GM12878 (cell line): ENCODE data around the gene NR2E3. TPM values are rescaled to one million over a fixed set of nuclear protein-coding genes. Genes with fewer than 3 reads are reported as not detected.

ENCODE experiments used
- ATAC-seq: fragments of 200-7000 bp; cut with Tn5 transposase; 3 replicates; pipeline ENCODE4 v1.9.1; 2020; ENCODE audit warnings: mild to moderate bottlenecking, moderate library complexity
- BruUV-seq: library from RNA; stranded (reverse); fragments of 400-500 nt; replicated peaks from 2 replicates; lab custom pipeline; 2021; lab: Mats Ljungman, UMichigan
- CTCF ChIA-PET: fragments of 300-600 bp; sonication (Branson Sonifier 250); formaldehyde crosslinking; extraction: SDS; loops from one replicate; lab custom pipeline; 2021; ENCODE audit warnings: inconsistent platforms; lab: Yijun Ruan, JAX
- POLR2A ChIA-PET: fragments of 350-600 bp; formaldehyde crosslinking; extraction: SDS; loops from one replicate; lab custom pipeline; 2021; ENCODE audit warnings: inconsistent platforms; lab: Charles Lee
- RAD21 ChIA-PET: fragments of 300-600 bp; sonication (Branson Sonifier 250); formaldehyde crosslinking; loops from one replicate; lab custom pipeline; 2023; ENCODE audit warnings: antibody characterized with exemption; ENCODE audit not compliant: unreplicated experiment; lab: Charles Lee
- SMC1A ChIA-PET: fragments of 300-600 bp; sonication (Branson Sonifier 250); formaldehyde crosslinking; loops from one replicate; lab custom pipeline; 2023; ENCODE audit not compliant: unreplicated experiment, uncharacterized antibody; lab: Charles Lee
- DNase-seq: peaks from one replicate; pipeline ENCODE4 v3.0.0-alpha.2; 2011; ENCODE audit warnings: low read depth, low spot score
- FAIRE-seq: peaks from 3 replicates; lab custom pipeline; 2011; peaks lifted over from hg19 to GRCh38; lab: Jason Lieb, UNC
- H2AFZ ChIP-seq: 2 replicates; pipeline ENCODE4 v1.6.0; 2011; ENCODE audit warnings: low read depth, low read length, control low read depth; ENCODE audit not compliant: control insufficient read depth
- H3K27ac ChIP-seq: 2 replicates; pipeline ENCODE4 v1.5.1; 2011; ENCODE audit warnings: control low read depth; ENCODE audit not compliant: control insufficient read depth, insufficient read depth
- H3K27me3 ChIP-seq, 2 experiments: replicated peaks in 1 of 2; 2 replicates each; pipeline versions ENCODE4 v1.6.0 to v1.6.1; 2011; ENCODE audit warnings: low read length in 1 of 2; ENCODE audit not compliant: control insufficient read depth in 2 of 2, insufficient read depth in 2 of 2
- H3K36me3 ChIP-seq, 2 experiments: 2 replicates each; pipeline ENCODE4 v1.5.1; 2011; ENCODE audit warnings: low read length in 1 of 2; ENCODE audit not compliant: control insufficient read depth in 2 of 2, insufficient read depth in 2 of 2
- H3K4me1 ChIP-seq: 2 replicates; pipeline ENCODE4 v1.6.1; 2011; ENCODE audit warnings: mild to moderate bottlenecking, low read length, moderate library complexity, mixed read lengths; ENCODE audit not compliant: control insufficient read depth, insufficient read depth
- H3K4me2 ChIP-seq: 2 replicates; pipeline ENCODE4 v1.6.0; 2011; ENCODE audit warnings: control low read depth; ENCODE audit not compliant: control insufficient read depth, insufficient read depth
- H3K4me3 ChIP-seq: fragments of 200-600 bp; sonication (generic); 2 replicates; pipeline ENCODE4 v1.5.1; 2016
- H3K79me2 ChIP-seq: 2 replicates; pipeline ENCODE4 v1.6.0; 2011; ENCODE audit warnings: low read length; ENCODE audit not compliant: control insufficient read depth, insufficient read depth
- H3K9ac ChIP-seq: 2 replicates; pipeline ENCODE4 v1.8.0; 2011; ENCODE audit warnings: low read length, control low read depth, mixed read lengths; ENCODE audit not compliant: control insufficient read depth, insufficient read depth
- H3K9me3 ChIP-seq: replicated peaks from 3 replicates; pipeline ENCODE4 v1.5.1; 2011; ENCODE audit warnings: mild to moderate bottlenecking, low read length; ENCODE audit not compliant: control insufficient read depth, insufficient read depth
- H4K20me1 ChIP-seq: 2 replicates; pipeline ENCODE4 v1.6.0; 2011; ENCODE audit not compliant: control insufficient read depth, insufficient read depth
- BCL11A ChIP-seq: IDR thresholded peaks from 2 replicates; pipeline ENCODE4 v1.6.1; 2011; ENCODE audit warnings: low read depth, low read length
- CREB1 ChIP-seq: IDR thresholded peaks from 2 replicates; pipeline ENCODE4 v1.6.1; 2012; ENCODE audit warnings: low read depth, mild to moderate bottlenecking, inconsistent platforms
- CTCF ChIP-seq, 3 experiments: IDR thresholded peaks in 2 of 3; conservative IDR thresholded peaks in 1 of 3; 2 replicates each; pipeline ENCODE4 v1.5.1; 2011; ENCODE audit warnings: low read depth in 3 of 3, low read length in 3 of 3, mild to moderate bottlenecking in 3 of 3, control low read depth in 2 of 3, moderate library complexity in 2 of 3, inconsistent platforms in 1 of 3, mixed read lengths in 1 of 3; ENCODE audit not compliant: control insufficient read depth in 2 of 3, insufficient read depth in 1 of 3; ENCODE audit errors: extremely low read depth in 1 of 3
- EZH2 ChIP-seq: IDR thresholded peaks from 2 replicates; pipeline ENCODE4 v1.6.1; 2012; ENCODE audit warnings: low read depth, mild to moderate bottlenecking, control low read depth, inconsistent platforms, low read length, borderline replicate concordance; ENCODE audit not compliant: control insufficient read depth
- POU2F2 ChIP-seq: IDR thresholded peaks from 3 replicates; pipeline ENCODE4 v1.6.1; 2011; ENCODE audit warnings: low read depth, mild to moderate bottlenecking, low read length, borderline replicate concordance
- RAD21 ChIP-seq: IDR thresholded peaks from 2 replicates; pipeline ENCODE4 v1.6.1; 2011; ENCODE audit warnings: mild to moderate bottlenecking, low read depth, low read length, moderate library complexity; ENCODE audit not compliant: insufficient read depth
- SMC3 ChIP-seq: IDR thresholded peaks from 2 replicates; pipeline ENCODE4 v1.6.1; 2011; ENCODE audit warnings: low read length, improper control_type of control experiment, borderline replicate concordance
- WGBS: methylation state at CpG from one replicate; pipeline ENCODE4 v1.1.6; 2016; ENCODE audit warnings: low lambda C conversion rate; ENCODE audit not compliant: insufficient replicate concordance, insufficient coverage; ENCODE audit errors: missing lambda C conversion rate; 5-methylcytosine and 5-hydroxymethylcytosine counted together
- in situ Hi-C: fragments of 300-500 bp; cut with MboI; formaldehyde crosslinking; loops from 9 replicates; pipeline ENCODE4 v1.14.3; 2018; ENCODE audit warnings: mixed read lengths
- intact Hi-C: fragments of 100-400 bp; cut with micrococcal nuclease; formaldehyde crosslinking; loops from one replicate; pipeline ENCODE4 v1.14.2; 2022; ENCODE audit not compliant: unreplicated experiment
- polyA plus RNA-seq, 11 experiments: library from polyadenylated mRNA; depleted of rRNA in 4 of 11; unstranded in 6 of 11; stranded (reverse) in 5 of 11; fragments of >200 nt; fragmentation: Nextera tagmentation in 4 of 11; fragmentation: Illumina TruSeq in 1 of 11; extraction: Ambion mirVana in 4 of 11; extraction: Trizol in 1 of 11; gene quantifications; 1 replicate in 1 of 11; 2 replicates in 10 of 11; pipeline versions ENCODE4 v1.2.1 to v1.2.3, GENCODE V29; 2011 to 2016; ENCODE audit warnings: inconsistent platforms in 2 of 11, missing spikeins in 2 of 11, low read depth in 1 of 11
- total RNA-seq, 4 experiments: library from RNA; depleted of rRNA in 3 of 4; stranded (reverse); fragments of >200 nt in 3 of 4; fragmentation: Illumina TruSeq in 1 of 4; extraction: Trizol in 1 of 4; gene quantifications; 2 replicates each; pipeline versions ENCODE4 v1.2.1 to v1.2.3, GENCODE V29; 2013 to 2021
- TF ChIP-seq, protein P1 (sequence below): fragments of 450-650 bp; IDR thresholded peaks from 2 replicates; pipeline ENCODE4 v1.6.1; 2017; ENCODE audit warnings: mild to moderate bottlenecking
- TF ChIP-seq, protein P2 (sequence below): fragments of 450-650 bp; IDR thresholded peaks from 2 replicates; pipeline ENCODE4 v1.6.1; 2017; ENCODE audit warnings: antibody characterized with exemption, mild to moderate bottlenecking, moderate library complexity

NR2E3 gene
- total and polyA plus RNA-seq, 10 of the 15 experiments (the other 5 are each of a cell fraction or from before 2014, with no cell fraction given), result 0.05 to 0.11 (median 0.11) TPM; not detected in 7

- POLR2A ChIA-PET, result no interaction called here
- CTCF ChIA-PET, result interaction anchor here (0.7 to 6.0 kb wide), 15 partner anchors 16 to 372 kb away, joined by 3 to 69 read pairs (median 4); no protein-coding TSS in a partner anchor
- Histone ChIP-seq H3K4me3 (no peak overlapping the region), H3K9ac (no peak overlapping the region), H3K79me2 (no peaks in the 10 kb centered on the region), H4K20me1 (no peaks in the 10 kb centered on the region), H3K36me3 (no peaks in the 10 kb centered on the region), H3K27me3 (no peaks in the 10 kb centered on the region; a peak in 1 of 4 replicates), H3K4me2 (no peak overlapping the region)
- in situ Hi-C loops, result loop anchor here (5.0 to 10.0 kb wide), 3 partner anchors 55 to 352 kb away; no protein-coding TSS in a partner anchor
- intact Hi-C loops, result no loop called here
- FAIRE-seq (no peak), DNase-seq (no peak)
- RAD21 ChIA-PET, result interaction anchor here (1.4 to 3.0 kb wide), 4 partner anchors 22 to 356 kb away, joined by 3 to 25 read pairs (median 10); no protein-coding TSS in a partner anchor
- SMC1A ChIA-PET, result interaction anchor here (1.0 to 4.2 kb wide), 5 partner anchors 50 to 356 kb away, joined by 3 to 26 read pairs (median 4); no protein-coding TSS in a partner anchor
- BruUV-seq, result no TSS peak
- TF ChIP-seq RAD21 (peak; percentile 71), POU2F2 (no peak), CREB1 (no peak), BCL11A (no peak), SMC3 (peak; percentile 42; the same call in 1 of the 2 replicates), EZH2 (no peak), CTCF (IDR thresholded peaks at IDR 0.05 in 2 of 3, conservative IDR thresholded peaks at IDR 0.05 in 1 of 3; ENCODE audit: control insufficient read depth in 2 of 3, extremely low read depth in 1 of 3, insufficient read depth in 1 of 3, low read depth in 3 of 3, low read length in 3 of 3) (peak; percentile 50 to 58 (median 51); a peak in 5 of 6 replicates)
- TF ChIP-seq, protein P1, sequence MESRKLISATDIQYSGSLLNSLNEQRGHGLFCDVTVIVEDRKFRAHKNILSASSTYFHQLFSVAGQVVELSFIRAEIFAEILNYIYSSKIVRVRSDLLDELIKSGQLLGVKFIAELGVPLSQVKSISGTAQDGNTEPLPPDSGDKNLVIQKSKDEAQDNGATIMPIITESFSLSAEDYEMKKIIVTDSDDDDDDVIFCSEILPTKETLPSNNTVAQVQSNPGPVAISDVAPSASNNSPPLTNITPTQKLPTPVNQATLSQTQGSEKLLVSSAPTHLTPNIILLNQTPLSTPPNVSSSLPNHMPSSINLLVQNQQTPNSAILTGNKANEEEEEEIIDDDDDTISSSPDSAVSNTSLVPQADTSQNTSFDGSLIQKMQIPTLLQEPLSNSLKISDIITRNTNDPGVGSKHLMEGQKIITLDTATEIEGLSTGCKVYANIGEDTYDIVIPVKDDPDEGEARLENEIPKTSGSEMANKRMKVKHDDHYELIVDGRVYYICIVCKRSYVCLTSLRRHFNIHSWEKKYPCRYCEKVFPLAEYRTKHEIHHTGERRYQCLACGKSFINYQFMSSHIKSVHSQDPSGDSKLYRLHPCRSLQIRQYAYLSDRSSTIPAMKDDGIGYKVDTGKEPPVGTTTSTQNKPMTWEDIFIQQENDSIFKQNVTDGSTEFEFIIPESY, result peak; percentile 81; the same call in 1 of the 2 replicates
- TF ChIP-seq, protein P2, sequence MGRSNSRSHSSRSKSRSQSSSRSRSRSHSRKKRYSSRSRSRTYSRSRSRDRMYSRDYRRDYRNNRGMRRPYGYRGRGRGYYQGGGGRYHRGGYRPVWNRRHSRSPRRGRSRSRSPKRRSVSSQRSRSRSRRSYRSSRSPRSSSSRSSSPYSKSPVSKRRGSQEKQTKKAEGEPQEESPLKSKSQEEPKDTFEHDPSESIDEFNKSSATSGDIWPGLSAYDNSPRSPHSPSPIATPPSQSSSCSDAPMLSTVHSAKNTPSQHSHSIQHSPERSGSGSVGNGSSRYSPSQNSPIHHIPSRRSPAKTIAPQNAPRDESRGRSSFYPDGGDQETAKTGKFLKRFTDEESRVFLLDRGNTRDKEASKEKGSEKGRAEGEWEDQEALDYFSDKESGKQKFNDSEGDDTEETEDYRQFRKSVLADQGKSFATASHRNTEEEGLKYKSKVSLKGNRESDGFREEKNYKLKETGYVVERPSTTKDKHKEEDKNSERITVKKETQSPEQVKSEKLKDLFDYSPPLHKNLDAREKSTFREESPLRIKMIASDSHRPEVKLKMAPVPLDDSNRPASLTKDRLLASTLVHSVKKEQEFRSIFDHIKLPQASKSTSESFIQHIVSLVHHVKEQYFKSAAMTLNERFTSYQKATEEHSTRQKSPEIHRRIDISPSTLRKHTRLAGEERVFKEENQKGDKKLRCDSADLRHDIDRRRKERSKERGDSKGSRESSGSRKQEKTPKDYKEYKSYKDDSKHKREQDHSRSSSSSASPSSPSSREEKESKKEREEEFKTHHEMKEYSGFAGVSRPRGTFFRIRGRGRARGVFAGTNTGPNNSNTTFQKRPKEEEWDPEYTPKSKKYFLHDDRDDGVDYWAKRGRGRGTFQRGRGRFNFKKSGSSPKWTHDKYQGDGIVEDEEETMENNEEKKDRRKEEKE, result no peak
- TF ChIP-seq, all 136 proteins: peak for 4
- H3K4me1 ChIP-seq, result peaks cover 10% of the 10 kb centered on the region
- H2AFZ ChIP-seq, result peak overlapping the region; percentile 55
- 81% methylated on average over 20 of the region's 21 CpGs for WGBS
- no peaks in the 10 kb centered on the region; the same call in 2 of the 3 replicates for H3K9me3 ChIP-seq
- H3K27ac ChIP-seq, result no peak overlapping the region
- peak; percentile 53 for ATAC-seq
Measured at GRCh38 chr15:71802770-71803169, 7.6 kb upstream of the NR2E3 start.
